Smooth muscle cell (in vitro differentiated cells): ENCODE measurements around the gene ST8SIA2. TPM values are rescaled to one million over a fixed set of nuclear protein-coding genes. Genes with fewer than 3 reads are reported as not detected.
A peak's percentile ranks its signal among the peaks of the same experiment; 100 is the strongest.

Source experiments
- DNase-seq: peaks from one replicate; lab custom pipeline; 2025; ENCODE audit not compliant: unreplicated experiment; lab: John Stamatoyannopoulos, UW
- H2AFZ ChIP-seq: fragments of 200-600 bp; sonication (generic); 2 replicates; pipeline ENCODE4 v1.6.0; 2016; ENCODE audit warnings: antibody characterized with exemption, low read depth, mild to moderate bottlenecking
- H3F3A ChIP-seq: fragments of 200-600 bp; sonication (generic); 2 replicates; pipeline ENCODE4 v1.6.0; 2017; ENCODE audit warnings: antibody characterized with exemption, low read depth
- H3K27ac ChIP-seq: fragments of 200-600 bp; sonication (generic); 2 replicates; pipeline ENCODE4 v1.5.1; 2016; ENCODE audit warnings: low read depth, mild to moderate bottlenecking
- H3K27me3 ChIP-seq: fragments of 200-600 bp; sonication (generic); 2 replicates; pipeline ENCODE4 v1.6.1; 2016; ENCODE audit warnings: low read depth, mild to moderate bottlenecking
- H3K36me3 ChIP-seq: fragments of 200-600 bp; sonication (generic); 2 replicates; pipeline ENCODE4 v1.5.1; 2016; ENCODE audit warnings: low read depth
- H3K4me1 ChIP-seq: fragments of 200-600 bp; sonication (generic); 2 replicates; pipeline ENCODE4 v1.5.1; 2016; ENCODE audit warnings: low read depth
- H3K4me2 ChIP-seq: fragments of 200-600 bp; sonication (generic); 2 replicates; pipeline ENCODE4 v1.6.0; 2016; ENCODE audit warnings: mild to moderate bottlenecking
- H3K4me3 ChIP-seq: fragments of 200-600 bp; sonication (generic); 2 replicates; pipeline ENCODE4 v1.5.1; 2016; ENCODE audit warnings: mild to moderate bottlenecking
- H3K79me2 ChIP-seq: fragments of 200-600 bp; sonication (generic); 2 replicates; pipeline ENCODE4 v1.6.0; 2016; ENCODE audit warnings: low read depth, mild to moderate bottlenecking
- H3K9ac ChIP-seq: fragments of 200-600 bp; sonication (generic); 2 replicates; pipeline ENCODE4 v1.6.0; 2016; ENCODE audit warnings: low read depth
- H3K9me3 ChIP-seq: fragments of 200-600 bp; sonication (generic); replicated peaks from 2 replicates; pipeline ENCODE4 v1.5.1; 2016; ENCODE audit warnings: low read depth
- H4K20me1 ChIP-seq: fragments of 200-600 bp; sonication (generic); 2 replicates; pipeline ENCODE4 v1.6.0; 2016; ENCODE audit warnings: low read depth
- CTCF ChIP-seq: fragments of 200-600 bp; sonication (generic); IDR thresholded peaks from 2 replicates; pipeline ENCODE4 v1.5.1; 2017; ENCODE audit warnings: borderline replicate concordance, mild to moderate bottlenecking, antibody characterized with exemption; ENCODE audit not compliant: insufficient read depth, poor library complexity, severe bottlenecking
- WGBS: methylation state at CpG from one replicate; pipeline ENCODE4 v1.1.7; 2016; ENCODE audit warnings: low lambda C conversion rate; 5-methylcytosine and 5-hydroxymethylcytosine counted together
- polyA plus RNA-seq: library from polyadenylated mRNA; unstranded; fragments of >200 nt; fragmentation: Nextera tagmentation; extraction: Ambion mirVana; gene quantifications from 2 replicates; pipeline ENCODE4 v1.2.1, GENCODE V29; 2016
- total RNA-seq: library from RNA; depleted of rRNA; stranded (reverse); fragments of >200 nt; gene quantifications from 2 replicates; pipeline ENCODE4 v1.2.3, GENCODE V29; 2014

ST8SIA2 gene
- total and polyA plus RNA-seq, 2 experiments from 2014 or later = 2.2 to 2.7 TPM

GRCh38 chr15:92395098-92395635, 1.5 kb downstream of the ST8SIA2 start:
- no peak for DNase-seq
- Histone ChIP-seq H3K79me2 (no peaks in the 10 kb centered on the region), H3K4me3 (peak overlapping the region; percentile 64), H3F3A (no peaks in the 10 kb centered on the region), H2AFZ (peak overlapping the region; percentile 69), H3K4me2 (peak overlapping the region; percentile 96), H3K36me3 (no peaks in the 10 kb centered on the region), H3K27me3 (peaks cover 70% of the 10 kb centered on the region), H4K20me1 (no peaks in the 10 kb centered on the region), H3K27ac (no peak overlapping the region), H3K9me3 (no peaks in the 10 kb centered on the region), H3K4me1 (peaks cover 12% of the 10 kb centered on the region), H3K9ac (no peak overlapping the region)
- TF ChIP-seq CTCF = no peak
- 24% methylated on average over 22 of the region's 22 CpGs for WGBS

GRCh38 chr15:92399271-92399950, 5.7 kb downstream of the ST8SIA2 start:
- peaks cover 28% of the 10 kb centered on the region for H3K27me3 ChIP-seq
- DNase-seq = no peak
- H3K9me3 ChIP-seq = no peaks in the 10 kb centered on the region
- no peak for TF ChIP-seq CTCF
- peaks cover 12% of the 10 kb centered on the region for H3K4me1 ChIP-seq
- H4K20me1 ChIP-seq = no peaks in the 10 kb centered on the region
- H2AFZ ChIP-seq = no peak overlapping the region
- H3K79me2 ChIP-seq = no peaks in the 10 kb centered on the region
- no peaks in the 10 kb centered on the region for H3F3A ChIP-seq
- no peak overlapping the region for H3K27ac ChIP-seq
- H3K9ac ChIP-seq = no peak overlapping the region
- no peaks in the 10 kb centered on the region for H3K36me3 ChIP-seq
- 92% methylated on average over 8 of the region's 8 CpGs for WGBS
- H3K4me3 ChIP-seq = no peak overlapping the region
- H3K4me2 ChIP-seq = no peak overlapping the region

GRCh38 chr15:92400573-92400972, 6.9 kb downstream of the ST8SIA2 start:
- 78% methylated on average over 8 of the region's 8 CpGs for WGBS

More at GRCh38 chr15:92400573-92400972, 6.9 kb downstream of the ST8SIA2 start:
- DNase-seq = no peak
- Histone ChIP-seq H3K27me3 (peaks cover 16% of the 10 kb centered on the region), H3K36me3 (no peaks in the 10 kb centered on the region), H3K9ac (no peak overlapping the region), H2AFZ (no peak overlapping the region), H3K4me1 (peaks cover 4% of the 10 kb centered on the region), H3F3A (no peaks in the 10 kb centered on the region), H3K27ac (no peak overlapping the region), H3K9me3 (no peaks in the 10 kb centered on the region), H3K4me2 (no peak overlapping the region), H3K79me2 (no peaks in the 10 kb centered on the region), H3K4me3 (no peak overlapping the region), H4K20me1 (no peaks in the 10 kb centered on the region)
- no peak for TF ChIP-seq CTCF
